ENCODE results near the gene LRRIQ3. TPM values are rescaled to one million over a fixed set of nuclear protein-coding genes. Genes with fewer than 3 reads are reported as not detected.

Gene LRRIQ3
- total and polyA plus RNA-seq, 2 of the 13 experiments (the other 11 are each of a cell fraction or from before 2014, with no cell fraction given) = 1.1 to 1.3 TPM

DNA sequence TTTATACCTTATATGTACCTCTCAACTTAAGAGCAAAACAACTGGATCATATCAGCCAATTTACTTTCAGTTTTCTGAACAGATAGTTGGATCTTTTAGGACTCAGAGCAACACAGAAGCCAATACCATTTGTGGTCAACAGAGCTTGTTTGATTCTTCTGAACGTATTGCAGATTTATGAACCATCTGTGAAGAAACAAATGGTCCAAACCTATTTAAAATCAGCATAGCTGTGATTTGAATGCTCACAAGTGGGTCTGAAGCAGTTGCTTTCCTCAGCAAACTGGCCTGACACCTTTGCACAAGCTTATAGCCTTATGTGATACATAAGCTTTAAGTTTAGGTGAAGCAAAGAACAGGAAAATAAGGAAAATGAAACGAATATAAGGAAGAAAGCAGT lies 147.6 kb downstream of the LRRIQ3 start:
- no peaks in the 10 kb centered on the region for H3K4me1 ChIP-seq (ENCODE audit: insufficient read depth, low read length)
- H3K27me3 ChIP-seq (ENCODE audit: control insufficient read depth in 1 of 2, insufficient read depth in 2 of 2, low read length in 2 of 2) = no peaks in the 10 kb centered on the region
- intact Hi-C loops (cut with micrococcal nuclease; ENCODE audit: unreplicated experiment) = no loop called here
- H4K20me1 ChIP-seq (ENCODE audit: insufficient read depth, low read length) = no peaks in the 10 kb centered on the region
- H2AFZ ChIP-seq (ENCODE audit: low read length) = no peak overlapping the region
- no TSS peak for BruUV-seq (replicated peaks)
- H3K27ac ChIP-seq (ENCODE audit: extremely low read length, insufficient read depth, low read length) = no peak overlapping the region
- ChIA-PET CTCF (ENCODE audit: low intra/inter-chr PET ratio, low total read pairs) (no interaction called here), POLR2A (no interaction called here)
- H3K9ac ChIP-seq (ENCODE audit: insufficient read depth, low read depth, low read length) = no peak overlapping the region
- 0% methylated on average over 2 of the region's 2 CpGs for WGBS (ENCODE audit: low lambda C conversion rate)
- TF ChIP-seq, protein P1, sequence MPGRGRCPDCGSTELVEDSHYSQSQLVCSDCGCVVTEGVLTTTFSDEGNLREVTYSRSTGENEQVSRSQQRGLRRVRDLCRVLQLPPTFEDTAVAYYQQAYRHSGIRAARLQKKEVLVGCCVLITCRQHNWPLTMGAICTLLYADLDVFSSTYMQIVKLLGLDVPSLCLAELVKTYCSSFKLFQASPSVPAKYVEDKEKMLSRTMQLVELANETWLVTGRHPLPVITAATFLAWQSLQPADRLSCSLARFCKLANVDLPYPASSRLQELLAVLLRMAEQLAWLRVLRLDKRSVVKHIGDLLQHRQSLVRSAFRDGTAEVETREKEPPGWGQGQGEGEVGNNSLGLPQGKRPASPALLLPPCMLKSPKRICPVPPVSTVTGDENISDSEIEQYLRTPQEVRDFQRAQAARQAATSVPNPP (CRISPR knock-in tag; IDR thresholded peaks at IDR 0.05) = no peak
- no peak for TF ChIP-seq ZNF619 (CRISPR knock-in tag; IDR thresholded peaks at IDR 0.05)
- in situ Hi-C loops (cut with HindIII; ENCODE audit: extremely low pct_ligation_motif_present, low pct_unique_long_range_greater_than_20kb) = no loop called here
- no peak overlapping the region for H3K4me2 ChIP-seq (ENCODE audit: low read depth, low read length)
- no peaks in the 10 kb centered on the region for H3K79me2 ChIP-seq (ENCODE audit: insufficient read depth, low read length)
- DNase-seq (ENCODE audit: low spot score) (no peak), FAIRE-seq (no peak), ATAC-seq (no peak)
- no peaks in the 10 kb centered on the region for H3K36me3 ChIP-seq (replicated peaks in 1 of 2; ENCODE audit: control insufficient read depth in 1 of 2, insufficient read depth in 2 of 2, low read length in 2 of 2)
- H3K4me3 ChIP-seq (replicated peaks in 1 of 3; ENCODE audit: insufficient read depth in 1 of 3, low read depth in 2 of 3, low read length in 3 of 3) = no peak overlapping the region
- H3K9me3 ChIP-seq (ENCODE audit: low read length) = peaks cover 11% of the 10 kb centered on the region

DNA sequence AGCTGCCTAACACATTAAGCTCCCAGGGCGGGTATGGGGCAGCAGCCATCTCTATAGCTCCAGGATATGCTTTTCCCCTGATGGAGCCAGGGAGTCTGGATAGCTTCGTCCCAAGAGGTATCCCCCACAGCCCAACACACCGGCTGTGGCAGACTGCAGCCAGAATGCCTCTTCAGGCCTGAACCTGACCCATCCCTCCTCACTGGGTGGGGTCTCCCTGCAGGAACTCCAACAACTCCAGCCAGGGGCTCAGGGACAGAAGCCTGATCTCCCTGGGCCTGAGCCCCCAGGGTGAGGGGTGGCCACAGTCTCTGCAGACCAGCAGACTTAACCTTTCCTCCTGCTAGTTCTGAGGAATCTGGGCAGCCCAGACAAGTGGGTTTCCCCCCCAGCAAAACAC lies 159.9 kb downstream of the LRRIQ3 start:
- no peak overlapping the region for H3K9ac ChIP-seq (ENCODE audit: insufficient read depth, low read depth, low read length)
- no TSS peak for BruUV-seq (replicated peaks)
- 0% methylated on average over 2 of the region's 3 CpGs for WGBS (ENCODE audit: low lambda C conversion rate)
- no peaks in the 10 kb centered on the region for H4K20me1 ChIP-seq (ENCODE audit: insufficient read depth, low read length)
- H2AFZ ChIP-seq (ENCODE audit: low read length) = no peak overlapping the region
- no peaks in the 10 kb centered on the region for H3K79me2 ChIP-seq (ENCODE audit: insufficient read depth, low read length)
- ATAC-seq (no peak), DNase-seq (ENCODE audit: low spot score) (no peak), FAIRE-seq (no peak)
- no peak overlapping the region for H3K27ac ChIP-seq (ENCODE audit: extremely low read length, insufficient read depth, low read length)
- POLR2A ChIA-PET = no interaction called here
- H3K4me2 ChIP-seq (ENCODE audit: low read depth, low read length) = no peak overlapping the region
- no peaks in the 10 kb centered on the region for H3K4me1 ChIP-seq (ENCODE audit: insufficient read depth, low read length)
- no peaks in the 10 kb centered on the region for H3K36me3 ChIP-seq (replicated peaks in 1 of 2; ENCODE audit: control insufficient read depth in 1 of 2, insufficient read depth in 2 of 2, low read length in 2 of 2)
- no peaks in the 10 kb centered on the region for H3K27me3 ChIP-seq (ENCODE audit: control insufficient read depth in 1 of 2, insufficient read depth in 2 of 2, low read length in 2 of 2)
- intact Hi-C loops (cut with micrococcal nuclease; ENCODE audit: unreplicated experiment) = no loop called here
- peaks cover 59% of the 10 kb centered on the region for H3K9me3 ChIP-seq (ENCODE audit: low read length)
- in situ Hi-C loops (cut with HindIII; ENCODE audit: extremely low pct_ligation_motif_present, low pct_unique_long_range_greater_than_20kb) = no loop called here
- H3K4me3 ChIP-seq (replicated peaks in 1 of 3; ENCODE audit: insufficient read depth in 1 of 3, low read depth in 2 of 3, low read length in 3 of 3) = no peak overlapping the region
- CTCF ChIA-PET (ENCODE audit: low intra/inter-chr PET ratio, low total read pairs) = no interaction called here
- TF ChIP-seq, protein P2, sequence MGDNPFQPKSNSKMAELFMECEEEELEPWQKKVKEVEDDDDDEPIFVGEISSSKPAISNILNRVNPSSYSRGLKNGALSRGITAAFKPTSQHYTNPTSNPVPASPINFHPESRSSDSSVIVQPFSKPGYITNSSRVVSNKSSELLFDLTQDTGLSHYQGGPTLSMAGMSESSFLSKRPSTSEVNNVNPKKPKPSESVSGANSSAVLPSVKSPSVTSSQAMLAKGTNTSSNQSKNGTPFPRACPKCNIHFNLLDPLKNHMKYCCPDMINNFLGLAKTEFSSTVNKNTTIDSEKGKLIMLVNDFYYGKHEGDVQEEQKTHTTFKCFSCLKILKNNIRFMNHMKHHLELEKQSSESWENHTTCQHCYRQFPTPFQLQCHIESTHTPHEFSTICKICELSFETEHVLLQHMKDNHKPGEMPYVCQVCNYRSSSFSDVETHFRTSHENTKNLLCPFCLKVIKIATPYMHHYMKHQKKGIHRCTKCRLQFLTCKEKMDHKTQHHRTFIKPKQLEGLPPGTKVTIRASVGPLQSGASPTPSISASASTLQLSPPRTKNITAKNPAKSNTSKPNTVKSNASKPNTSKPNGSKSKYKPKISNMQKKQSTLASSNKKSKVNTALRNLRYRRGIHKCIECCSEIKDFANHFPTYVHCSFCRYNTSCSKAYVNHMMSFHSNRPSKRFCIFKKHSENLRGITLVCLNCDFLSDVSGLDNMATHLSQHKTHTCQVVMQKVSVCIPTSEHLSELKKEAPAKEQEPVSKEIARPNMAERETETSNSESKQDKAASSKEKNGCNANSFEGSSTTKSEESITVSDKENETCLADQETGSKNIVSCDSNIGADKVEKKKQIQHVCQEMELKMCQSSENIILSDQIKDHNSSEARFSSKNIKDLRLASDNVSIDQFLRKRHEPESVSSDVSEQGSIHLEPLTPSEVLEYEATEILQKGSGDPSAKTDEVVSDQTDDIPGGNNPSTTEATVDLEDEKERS (CRISPR knock-in tag; IDR thresholded peaks at IDR 0.05) = no peak
- TF ChIP-seq ZNF121 (CRISPR knock-in tag; IDR thresholded peaks at IDR 0.05) = no peak
- TF ChIP-seq, protein P3, sequence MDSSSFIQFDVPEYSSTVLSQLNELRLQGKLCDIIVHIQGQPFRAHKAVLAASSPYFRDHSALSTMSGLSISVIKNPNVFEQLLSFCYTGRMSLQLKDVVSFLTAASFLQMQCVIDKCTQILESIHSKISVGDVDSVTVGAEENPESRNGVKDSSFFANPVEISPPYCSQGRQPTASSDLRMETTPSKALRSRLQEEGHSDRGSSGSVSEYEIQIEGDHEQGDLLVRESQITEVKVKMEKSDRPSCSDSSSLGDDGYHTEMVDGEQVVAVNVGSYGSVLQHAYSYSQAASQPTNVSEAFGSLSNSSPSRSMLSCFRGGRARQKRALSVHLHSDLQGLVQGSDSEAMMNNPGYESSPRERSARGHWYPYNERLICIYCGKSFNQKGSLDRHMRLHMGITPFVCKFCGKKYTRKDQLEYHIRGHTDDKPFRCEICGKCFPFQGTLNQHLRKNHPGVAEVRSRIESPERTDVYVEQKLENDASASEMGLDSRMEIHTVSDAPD (CRISPR knock-in tag; IDR thresholded peaks at IDR 0.05) = no peak
- TF ChIP-seq, protein P4, sequence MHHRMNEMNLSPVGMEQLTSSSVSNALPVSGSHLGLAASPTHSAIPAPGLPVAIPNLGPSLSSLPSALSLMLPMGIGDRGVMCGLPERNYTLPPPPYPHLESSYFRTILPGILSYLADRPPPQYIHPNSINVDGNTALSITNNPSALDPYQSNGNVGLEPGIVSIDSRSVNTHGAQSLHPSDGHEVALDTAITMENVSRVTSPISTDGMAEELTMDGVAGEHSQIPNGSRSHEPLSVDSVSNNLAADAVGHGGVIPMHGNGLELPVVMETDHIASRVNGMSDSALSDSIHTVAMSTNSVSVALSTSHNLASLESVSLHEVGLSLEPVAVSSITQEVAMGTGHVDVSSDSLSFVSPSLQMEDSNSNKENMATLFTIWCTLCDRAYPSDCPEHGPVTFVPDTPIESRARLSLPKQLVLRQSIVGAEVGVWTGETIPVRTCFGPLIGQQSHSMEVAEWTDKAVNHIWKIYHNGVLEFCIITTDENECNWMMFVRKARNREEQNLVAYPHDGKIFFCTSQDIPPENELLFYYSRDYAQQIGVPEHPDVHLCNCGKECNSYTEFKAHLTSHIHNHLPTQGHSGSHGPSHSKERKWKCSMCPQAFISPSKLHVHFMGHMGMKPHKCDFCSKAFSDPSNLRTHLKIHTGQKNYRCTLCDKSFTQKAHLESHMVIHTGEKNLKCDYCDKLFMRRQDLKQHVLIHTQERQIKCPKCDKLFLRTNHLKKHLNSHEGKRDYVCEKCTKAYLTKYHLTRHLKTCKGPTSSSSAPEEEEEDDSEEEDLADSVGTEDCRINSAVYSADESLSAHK (CRISPR knock-in tag; IDR thresholded peaks at IDR 0.05; ENCODE audit: borderline replicate concordance) = no peak
- TF ChIP-seq, protein P5, sequence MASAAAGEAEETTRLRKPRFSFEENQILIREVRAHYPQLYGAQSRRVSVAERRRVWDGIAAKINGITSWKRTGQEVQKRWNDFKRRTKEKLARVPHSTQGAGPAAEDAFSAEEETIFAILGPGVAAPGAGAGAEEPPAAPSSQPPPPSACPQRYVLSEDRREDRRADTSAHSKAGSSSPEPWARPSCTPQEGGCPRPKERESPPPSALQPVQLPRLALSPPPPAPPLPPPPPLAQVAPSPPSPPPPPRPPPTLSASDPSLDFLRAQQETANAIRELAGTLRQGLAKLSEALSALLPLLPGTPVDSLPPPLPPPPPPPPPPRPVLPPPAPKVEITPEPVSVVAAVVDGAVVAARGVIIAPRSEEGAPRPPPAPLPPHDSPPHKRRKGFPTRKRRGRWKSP (CRISPR knock-in tag; IDR thresholded peaks at IDR 0.05) = no peak
